HG02678 (cell line): ENCODE results near the gene JPT1.
A peak's percentile ranks its signal among the peaks of the same experiment; 100 is the strongest.
"Not testable (repeated sequence)": the region's sequence is repeated elsewhere in the genome, so short reads cannot be mapped to it uniquely, and the experiment has no call there.

ENCODE experiments used
- ATAC-seq: cut with Tn5 transposase; IDR thresholded peaks from one replicate; pipeline ENCODE4 v1.9.1; 2021; ENCODE audit warnings: mild to moderate bottlenecking, moderate library complexity; ENCODE audit not compliant: unreplicated experiment

Gene JPT1

GRCh38 chr17:75154195-75155106 is at the start of gene JPT1:
TSS of gene JPT1 (minus strand) at chr17:75154512. CDS start at chr17:75154397, 115 bp downstream.
- ATAC-seq = peak; percentile 97

- ATAC-seq = no peak
These were observed 45.7 kb upstream of the JPT1 start for GRCh38 chr17:75199886-75200618.

GRCh38 chr17:75194879-75195278 is 40.6 kb upstream of the JPT1 start:
- no peak for ATAC-seq

DNA sequence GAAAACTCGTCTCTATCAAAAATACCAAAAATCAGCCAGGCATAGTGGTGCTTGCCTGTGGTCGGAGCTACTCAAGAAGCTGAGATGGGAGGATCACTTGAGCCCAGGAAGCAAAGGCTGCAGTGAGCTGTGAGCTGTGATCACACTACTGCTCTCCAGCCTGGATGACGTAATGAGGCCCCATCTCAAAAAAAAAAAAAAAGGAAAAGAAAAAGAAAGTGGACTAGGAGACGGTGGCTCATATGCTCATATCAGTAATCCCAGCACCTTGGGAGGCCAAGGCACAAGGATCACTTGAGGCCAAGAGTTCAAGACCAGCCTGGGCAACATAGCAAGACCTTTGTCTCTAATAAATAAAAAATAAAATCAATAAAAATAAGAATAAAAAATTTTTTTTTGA is 37.3 kb upstream of the JPT1 start:
- no peak for ATAC-seq

DNA sequence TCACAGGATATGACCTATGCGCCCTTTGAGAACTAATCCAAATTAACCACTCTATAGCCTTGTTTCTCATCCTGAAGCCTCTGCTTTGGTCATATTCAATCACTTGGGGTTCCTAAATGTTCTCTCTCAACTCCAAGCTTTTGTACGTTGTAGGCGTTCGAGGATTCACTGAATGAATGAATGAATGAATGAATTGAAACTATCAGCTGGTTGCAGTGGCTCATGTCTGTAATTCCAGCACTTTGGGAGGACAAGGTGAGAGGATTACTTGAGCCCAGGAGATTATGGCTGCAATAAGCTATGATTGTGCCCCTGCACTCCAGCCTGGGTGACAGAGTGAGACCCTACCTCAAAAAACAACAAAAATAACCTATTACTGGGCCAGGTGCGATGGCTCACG is 34.3 kb upstream of the JPT1 start:
- ATAC-seq = no peak

- no peak for ATAC-seq
These were observed 29.9 kb upstream of the JPT1 start for GRCh38 chr17:75183999-75184884.

- ATAC-seq = peak; percentile 70
These were observed 28.5 kb upstream of the JPT1 start, which contains the start of gene SUMO2 for GRCh38 chr17:75182569-75183436. TSS of gene SUMO2 (minus strand) at chr17:75182959. CDS start at chr17:75182834, 125 bp downstream.

DNA sequence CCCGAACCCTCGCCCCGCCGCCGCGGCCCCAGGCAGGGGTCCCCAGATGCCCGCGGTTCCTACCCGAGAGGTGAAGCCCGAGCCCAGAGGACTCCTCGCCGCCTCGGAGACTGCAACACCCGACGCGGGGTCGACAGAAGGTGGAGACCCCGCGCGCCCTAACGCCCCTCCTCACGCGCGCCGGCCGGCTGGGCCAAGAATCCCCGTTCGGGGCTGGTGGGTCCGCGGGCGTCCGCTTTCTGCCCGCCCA is 27.9 kb upstream of the JPT1 start:
- peak; percentile 14 for ATAC-seq

DNA sequence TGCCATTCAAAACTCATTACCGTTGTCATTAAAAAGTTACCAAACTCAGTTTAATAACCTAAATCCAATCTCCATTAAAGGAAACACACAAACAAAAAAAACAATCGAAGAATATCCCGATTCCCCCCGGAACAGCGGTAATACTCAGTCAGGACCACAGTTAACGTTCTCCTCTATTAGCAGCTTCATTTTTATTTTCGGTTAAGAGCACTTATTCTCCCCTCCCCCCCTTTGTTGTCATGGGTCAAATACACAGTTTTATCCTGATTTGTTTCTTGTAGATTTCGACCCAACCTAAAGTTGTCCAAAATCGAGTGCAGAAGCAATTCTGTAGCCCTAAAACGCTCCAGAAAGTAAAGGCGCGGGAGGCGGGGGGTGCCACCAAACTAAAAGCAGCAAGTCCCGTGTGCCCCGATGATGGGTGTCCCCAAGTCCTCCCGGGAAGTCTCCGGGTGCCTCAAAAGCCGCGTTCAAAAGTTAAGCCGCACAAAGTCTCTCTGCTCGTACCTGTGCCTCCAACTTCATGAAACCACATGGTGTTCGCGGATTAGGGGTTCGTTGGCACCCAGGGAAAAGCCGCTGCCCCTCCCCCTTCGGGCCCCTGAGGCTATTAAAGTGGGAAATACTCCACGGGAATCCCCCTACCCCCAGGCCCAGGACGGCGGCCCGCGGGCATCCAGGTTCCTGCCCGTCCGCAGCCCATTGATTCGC is 27.5 kb upstream of the JPT1 start:
- peak; percentile 9 for ATAC-seq

DNA sequence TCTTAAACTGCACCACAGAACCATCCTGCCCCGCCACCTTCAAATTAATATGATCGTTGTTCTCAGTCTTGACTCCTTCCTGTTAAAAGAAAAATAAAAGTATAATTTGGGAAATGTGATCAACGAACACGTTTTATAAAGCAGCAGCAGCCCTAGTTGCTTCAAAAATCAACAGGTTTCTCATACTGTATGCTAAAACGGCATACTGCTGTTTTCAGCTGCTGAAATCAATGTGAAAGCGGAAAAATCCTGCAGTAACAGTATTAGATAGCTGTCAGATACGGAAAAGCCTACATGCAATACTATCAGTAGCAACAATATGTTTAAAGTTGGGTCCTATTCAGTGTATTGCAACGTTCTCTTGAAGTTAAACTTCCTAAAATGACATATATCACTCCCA is 26.8 kb upstream of the JPT1 start:
- no peak for ATAC-seq

GRCh38 chr17:75178453-75178852 is 24.1 kb upstream of the JPT1 start:
- no peak for ATAC-seq

- no peak for ATAC-seq
These were observed 22.3 kb upstream of the JPT1 start for GRCh38 chr17:75176625-75177024.

- no peak for ATAC-seq
These were observed 20.7 kb upstream of the JPT1 start for GRCh38 chr17:75174996-75175395.

- ATAC-seq = no peak
These were observed 19.2 kb upstream of the JPT1 start for GRCh38 chr17:75173526-75173925.

GRCh38 chr17:75168998-75169397 is 14.7 kb upstream of the JPT1 start:
- ATAC-seq = no peak

DNA sequence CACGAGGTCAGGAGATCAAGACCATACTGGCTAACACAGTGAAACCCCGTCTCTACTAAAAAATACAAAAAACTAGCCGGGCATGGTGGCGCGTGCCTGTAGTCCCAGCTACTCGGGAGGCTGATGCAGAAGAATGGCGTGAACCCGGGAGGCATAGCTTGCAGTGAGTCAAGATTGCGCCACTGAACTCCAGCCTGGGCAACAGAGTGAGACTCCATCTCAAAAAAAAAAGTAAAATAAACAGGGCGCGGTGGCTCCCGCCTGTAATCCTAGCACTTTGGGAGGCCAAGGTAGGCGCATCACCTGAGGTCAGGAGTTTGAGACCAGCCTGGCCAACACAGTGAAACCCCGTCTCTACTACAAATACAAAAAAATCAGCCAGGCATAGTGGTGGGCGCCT is 10.3 kb upstream of the JPT1 start:
- ATAC-seq = not testable (repeated sequence)

DNA sequence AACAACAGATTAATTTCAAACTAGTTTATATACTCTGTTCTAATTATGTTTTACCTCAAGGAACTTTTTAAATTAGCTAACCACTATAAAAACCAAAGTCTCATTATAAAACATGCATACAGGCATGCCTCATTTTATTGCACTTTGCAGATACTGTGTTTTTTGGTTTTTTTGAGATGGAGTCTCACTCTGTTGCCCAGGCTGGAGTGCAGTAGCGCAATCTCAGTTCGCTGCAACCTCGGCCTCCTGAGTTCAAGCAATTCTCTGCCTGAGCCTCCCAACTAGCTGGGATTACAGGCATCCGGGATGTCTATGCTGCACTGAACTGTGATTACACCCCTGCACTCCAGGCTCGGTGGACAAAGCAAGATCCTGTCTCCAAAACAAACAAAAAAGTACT is 8.8 kb upstream of the JPT1 start:
- ATAC-seq = no peak

DNA sequence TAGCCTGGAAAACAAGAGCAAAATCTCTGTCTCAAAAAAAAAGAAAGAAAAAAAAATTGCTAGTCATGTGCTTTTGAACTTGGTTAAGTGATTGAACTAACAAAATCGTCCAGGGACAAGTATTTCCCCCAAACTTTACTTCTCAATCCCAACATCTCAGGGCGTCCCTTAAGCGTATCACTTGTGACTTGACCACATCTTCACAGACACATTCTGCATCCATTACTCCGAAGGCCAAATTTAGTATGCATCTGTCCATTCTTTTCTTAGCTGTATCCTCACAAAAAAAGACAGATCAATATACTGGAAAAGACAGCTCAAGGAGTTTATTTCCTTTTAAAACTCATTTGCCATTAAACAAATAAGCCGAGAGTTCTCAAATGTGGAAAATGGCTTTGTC is 5.9 kb upstream of the JPT1 start:
- no peak for ATAC-seq

DNA sequence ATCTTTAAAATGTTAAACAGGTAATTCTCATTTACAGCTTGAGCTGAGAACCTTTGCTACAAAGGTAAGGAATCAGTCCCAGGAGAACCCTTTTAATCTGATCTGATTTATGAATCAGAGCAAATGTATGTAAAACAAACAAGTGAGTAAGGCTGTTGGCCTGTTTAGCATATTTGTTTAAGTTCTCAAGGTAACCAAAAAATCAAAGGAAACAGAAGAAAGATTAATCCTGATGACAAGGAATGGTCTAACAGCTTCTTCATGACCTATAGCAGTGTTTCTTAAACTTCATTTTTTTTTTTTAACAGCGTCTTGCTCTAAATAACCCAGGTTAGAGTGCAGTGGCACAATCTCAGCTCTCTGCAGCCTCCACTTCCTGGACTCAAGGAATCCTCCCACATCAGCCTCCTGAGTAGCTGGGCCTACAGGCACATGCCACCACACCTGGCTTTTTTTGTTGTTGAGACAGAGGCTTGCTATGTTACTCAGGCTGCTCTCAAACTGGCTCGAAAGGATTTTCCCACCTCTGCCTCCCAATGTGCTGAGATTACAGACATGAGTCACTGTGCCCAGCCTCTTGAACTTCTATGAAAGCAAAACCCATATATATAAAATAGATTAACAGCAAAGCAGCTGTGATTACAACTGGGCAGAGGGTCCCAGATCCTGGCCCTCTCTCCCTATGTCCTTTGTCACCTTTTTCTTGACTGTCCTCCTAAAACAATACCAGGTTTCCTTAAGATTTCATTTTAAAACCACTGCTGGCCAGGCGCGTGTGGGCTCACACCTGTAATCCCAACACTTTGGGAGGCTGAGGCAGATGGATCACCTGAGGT is 5.1 kb upstream of the JPT1 start:
- ATAC-seq = no peak
